Measurements from ENCODE around the gene SUGCT. TPM values are rescaled to one million over a fixed set of nuclear protein-coding genes. Genes with fewer than 3 reads are reported as not detected.

SUGCT gene
- polyA plus RNA-seq, 3 donors = 12.9 to 16.3 (median 13.0) TPM

DNA sequence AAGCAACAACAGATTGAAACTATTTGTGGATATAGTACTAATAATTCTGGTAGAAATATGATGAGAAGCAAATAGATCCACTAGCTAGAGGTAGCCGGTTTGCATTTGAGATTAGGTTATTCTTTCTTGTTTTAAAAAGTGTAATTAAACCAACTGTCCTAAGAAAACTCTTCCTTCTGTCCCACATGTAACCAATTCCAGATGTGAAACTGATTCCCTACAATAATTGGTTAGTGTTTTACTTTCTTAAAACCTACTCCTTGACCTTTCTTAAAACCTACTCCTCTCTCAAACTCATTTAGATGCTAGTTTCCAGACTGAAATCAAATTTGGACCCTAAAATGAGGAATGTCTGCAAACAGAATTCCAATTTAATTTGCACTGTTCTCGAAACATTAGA lies 521.5 kb downstream of the SUGCT start:
- no peak for DNase-seq (ENCODE audit: extremely low read depth in 1 of 11, low read depth in 9 of 11, low spot score in 4 of 11)

DNA sequence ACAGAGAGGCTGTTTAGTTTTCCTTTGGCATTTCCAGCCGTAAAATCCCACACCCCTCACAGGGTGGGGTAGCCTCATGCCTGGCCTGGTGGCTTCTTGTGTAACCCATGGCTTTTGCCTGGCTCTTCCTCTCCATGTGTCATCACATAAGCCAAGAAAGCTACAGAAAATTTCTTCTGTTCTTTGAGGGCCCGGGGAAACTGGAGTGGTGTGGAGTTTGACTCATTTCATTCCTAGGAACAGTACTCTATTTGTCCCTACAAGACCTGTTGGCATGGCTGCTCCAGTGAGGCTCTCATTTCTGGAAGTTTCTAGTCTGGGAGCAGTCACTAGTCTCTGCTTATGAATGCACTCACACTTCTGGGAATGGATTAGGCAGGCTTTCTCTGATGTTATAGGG lies 523.9 kb downstream of the SUGCT start:
- DNase-seq (ENCODE audit: extremely low read depth in 1 of 11, low read depth in 9 of 11, low spot score in 4 of 11) = no peak

GRCh38 chr7:40659231-40659630 lies 524.4 kb downstream of the SUGCT start:
- no peak for DNase-seq (ENCODE audit: extremely low read depth in 1 of 11, low read depth in 9 of 11, low spot score in 4 of 11)

- no peak for DNase-seq (ENCODE audit: extremely low read depth in 1 of 11, low read depth in 9 of 11, low spot score in 4 of 11)
Measured at GRCh38 chr7:40673285-40673684, 538.5 kb downstream of the SUGCT start.

- no peak for DNase-seq (ENCODE audit: extremely low read depth in 1 of 11, low read depth in 9 of 11, low spot score in 4 of 11)
Measured at GRCh38 chr7:40674316-40674715, 539.5 kb downstream of the SUGCT start.

DNA sequence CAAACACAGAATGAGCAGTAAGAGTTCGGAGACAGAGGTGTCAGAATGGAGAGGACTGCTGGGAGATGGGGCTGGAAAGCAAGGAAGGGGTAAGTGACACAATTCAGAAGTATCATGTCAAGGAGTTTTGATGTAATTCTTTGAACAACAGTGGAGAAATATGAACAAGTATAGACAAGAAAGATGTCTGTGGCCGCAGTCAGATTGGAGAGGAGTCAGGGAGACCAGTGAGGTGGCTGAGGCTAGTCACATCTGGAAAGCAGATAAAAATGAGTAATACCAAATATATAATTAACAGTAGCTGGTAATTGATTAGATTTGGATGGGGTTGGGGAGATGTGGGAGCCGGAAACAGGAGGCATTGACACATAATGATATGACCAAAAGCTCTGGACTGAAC lies 540.9 kb downstream of the SUGCT start:
- DNase-seq (ENCODE audit: extremely low read depth in 1 of 11, low read depth in 9 of 11, low spot score in 4 of 11) = no peak

DNA sequence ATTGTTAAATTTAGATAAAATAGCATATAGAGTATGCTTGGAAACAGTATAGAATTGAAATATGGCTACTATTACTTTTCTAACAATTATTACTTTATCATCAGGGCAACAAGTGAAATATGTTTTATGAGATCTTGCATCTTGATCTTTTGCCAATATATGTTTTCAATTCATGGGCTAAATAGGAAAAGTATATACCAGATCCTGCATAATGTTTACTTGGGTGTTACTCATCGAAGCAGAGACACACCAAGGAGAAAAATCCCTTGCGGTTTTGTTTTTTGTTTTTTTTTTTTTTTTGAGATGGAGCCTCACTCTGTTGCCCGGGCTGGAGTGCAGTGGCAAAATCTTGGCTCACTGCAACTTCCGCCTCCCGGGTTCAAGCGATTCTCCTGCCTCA lies 541.4 kb downstream of the SUGCT start:
- DNase-seq (ENCODE audit: extremely low read depth in 1 of 11, low read depth in 9 of 11, low spot score in 4 of 11) = no peak

GRCh38 chr7:40680657-40681056 lies 545.9 kb downstream of the SUGCT start:
- DNase-seq (ENCODE audit: extremely low read depth in 1 of 11, low read depth in 9 of 11, low spot score in 4 of 11) = no peak

DNA sequence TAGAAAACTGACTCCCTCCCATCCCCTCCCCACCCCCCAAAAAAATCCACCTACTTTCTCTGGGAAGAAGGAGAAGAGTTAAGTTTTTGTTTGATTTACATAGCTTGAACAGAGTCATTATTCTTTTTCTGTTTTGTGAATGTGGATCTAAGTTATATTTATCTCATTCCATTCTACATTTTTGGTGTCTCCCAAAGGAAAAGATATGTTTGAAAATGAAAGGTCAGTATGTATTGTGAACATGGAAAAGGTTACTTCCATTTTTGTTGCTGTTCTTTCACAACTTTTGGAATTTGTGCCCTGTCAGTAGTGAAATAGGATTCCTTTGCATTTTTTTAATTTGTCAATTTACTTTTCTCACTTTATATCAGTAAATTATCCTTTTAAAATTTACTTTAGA lies 547.9 kb downstream of the SUGCT start:
- no peak for DNase-seq (ENCODE audit: extremely low read depth in 1 of 11, low read depth in 9 of 11, low spot score in 4 of 11)

DNA sequence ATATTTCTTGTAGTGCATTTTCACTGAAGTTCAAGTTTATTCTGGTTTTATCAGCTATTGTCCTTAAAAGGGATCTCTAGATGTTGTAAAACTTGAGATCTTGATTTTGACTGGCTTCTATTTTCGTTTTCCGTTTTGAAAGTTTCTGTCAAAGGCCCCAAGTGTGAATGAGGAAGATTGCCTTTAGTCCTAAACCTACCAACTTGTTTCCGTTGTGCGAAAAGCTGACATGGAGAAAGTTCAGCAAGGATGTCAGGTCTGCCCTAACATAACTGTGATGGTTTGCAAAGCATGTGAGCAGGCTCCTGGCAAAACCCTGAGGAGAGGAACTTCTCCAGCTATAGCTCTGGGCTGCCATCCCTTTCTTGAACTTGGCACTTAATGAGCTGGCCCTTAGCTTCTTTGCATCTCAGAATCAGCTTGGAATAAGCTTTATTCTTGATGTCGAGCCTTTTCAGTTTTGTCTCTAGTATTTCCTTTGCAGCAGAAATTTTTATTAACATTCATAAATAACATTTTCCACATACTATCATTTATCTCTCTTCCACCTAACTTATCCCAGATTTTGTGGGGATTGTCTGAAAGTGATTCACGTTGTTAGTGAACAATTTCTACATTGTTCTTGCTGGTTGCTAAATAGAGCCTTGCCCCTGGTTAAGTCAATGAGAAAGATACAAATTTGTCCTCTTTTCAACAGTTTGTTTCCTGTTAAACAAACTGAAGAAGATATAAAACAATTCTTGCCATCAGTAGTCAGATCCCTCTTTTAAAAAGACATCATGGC lies 559.4 kb downstream of the SUGCT start:
- DNase-seq (ENCODE audit: extremely low read depth in 1 of 11, low read depth in 9 of 11, low spot score in 4 of 11) = no peak

GRCh38 chr7:40694991-40695390 lies 560.2 kb downstream of the SUGCT start:
- DNase-seq (ENCODE audit: extremely low read depth in 1 of 11, low read depth in 9 of 11, low spot score in 4 of 11) = no peak

GRCh38 chr7:40697653-40698052 lies 562.8 kb downstream of the SUGCT start:
- no peak for DNase-seq (ENCODE audit: extremely low read depth in 1 of 11, low read depth in 9 of 11, low spot score in 4 of 11)

GRCh38 chr7:40698214-40698920 lies 563.6 kb downstream of the SUGCT start:
- no peak for DNase-seq (ENCODE audit: extremely low read depth in 1 of 11, low read depth in 9 of 11, low spot score in 4 of 11)

- no peak for DNase-seq (ENCODE audit: extremely low read depth in 1 of 11, low read depth in 9 of 11, low spot score in 4 of 11)
Measured at GRCh38 chr7:40698921-40699260, 564.1 kb downstream of the SUGCT start.

DNA sequence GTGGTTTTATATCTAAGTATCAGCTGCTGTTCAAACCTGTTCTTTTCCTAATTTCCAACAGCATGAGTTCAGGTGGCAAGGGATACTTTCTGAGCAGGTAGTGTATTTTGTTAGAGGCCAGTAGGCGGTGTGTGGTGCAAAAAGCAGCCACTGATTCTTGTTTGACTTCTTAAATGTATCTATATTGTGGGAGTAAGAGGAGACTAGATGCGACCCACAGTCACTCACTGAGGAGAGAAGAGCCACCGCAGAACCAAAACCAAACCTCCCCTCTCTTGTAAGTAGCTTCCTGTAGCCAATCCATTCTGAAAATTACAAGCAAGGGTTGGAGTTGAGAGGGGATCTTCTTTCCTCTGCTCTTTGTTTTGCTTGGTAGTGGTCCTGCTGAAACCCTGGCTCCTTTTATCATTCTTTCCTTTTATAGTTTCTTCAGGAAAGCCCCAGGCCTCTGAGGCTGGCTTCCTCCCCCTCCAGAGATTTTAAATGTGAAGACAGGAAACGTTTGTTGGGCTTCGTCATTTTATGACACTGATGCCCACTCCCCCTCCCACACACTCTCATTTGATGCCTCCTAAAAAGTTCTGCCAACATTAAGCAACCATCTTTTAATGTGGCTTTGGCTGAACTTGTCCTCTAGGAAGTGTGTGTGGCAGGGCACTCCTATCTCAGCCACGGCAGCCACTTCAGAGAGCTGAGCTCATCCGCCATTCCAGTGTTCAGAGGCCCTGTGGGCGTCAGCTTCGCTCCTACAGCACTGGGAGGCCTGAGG lies 566.0 kb downstream of the SUGCT start:
- DNase-seq (ENCODE audit: extremely low read depth in 1 of 11, low read depth in 9 of 11, low spot score in 4 of 11) = no peak

DNA sequence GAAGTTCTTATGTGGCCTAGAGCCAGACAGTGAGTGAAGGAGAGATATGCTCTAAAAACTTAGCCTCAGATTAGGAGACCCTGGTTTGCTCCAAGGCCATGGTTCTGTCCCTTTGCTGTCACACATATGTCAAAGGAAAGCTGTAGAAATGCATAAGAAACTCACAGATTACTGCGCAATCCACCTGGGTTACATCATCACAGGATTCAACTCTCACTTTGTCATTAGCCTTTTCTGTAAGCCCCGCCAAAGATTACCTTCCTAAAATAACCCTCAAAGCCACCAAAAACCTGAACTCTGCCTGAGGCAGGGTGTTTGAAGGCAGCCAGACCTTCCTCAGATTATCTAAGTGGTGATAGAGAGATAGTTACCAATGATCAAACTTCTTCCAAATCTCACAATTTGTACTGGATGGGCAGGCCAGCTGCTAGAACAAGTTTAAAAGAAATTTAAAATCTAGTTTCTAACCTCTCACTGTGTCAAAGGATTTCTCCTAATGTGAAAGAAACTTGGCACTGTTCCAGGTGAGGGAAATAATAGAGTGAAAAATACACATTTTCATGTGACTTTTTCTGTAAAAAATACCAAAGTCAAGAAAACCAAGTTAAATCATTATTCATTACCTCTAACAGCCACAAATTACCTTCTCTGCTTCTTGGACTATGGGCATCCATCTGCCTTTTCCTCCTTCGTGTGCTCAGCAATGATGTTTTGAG lies 567.2 kb downstream of the SUGCT start:
- DNase-seq (ENCODE audit: extremely low read depth in 1 of 11, low read depth in 9 of 11, low spot score in 4 of 11) = no peak

DNA sequence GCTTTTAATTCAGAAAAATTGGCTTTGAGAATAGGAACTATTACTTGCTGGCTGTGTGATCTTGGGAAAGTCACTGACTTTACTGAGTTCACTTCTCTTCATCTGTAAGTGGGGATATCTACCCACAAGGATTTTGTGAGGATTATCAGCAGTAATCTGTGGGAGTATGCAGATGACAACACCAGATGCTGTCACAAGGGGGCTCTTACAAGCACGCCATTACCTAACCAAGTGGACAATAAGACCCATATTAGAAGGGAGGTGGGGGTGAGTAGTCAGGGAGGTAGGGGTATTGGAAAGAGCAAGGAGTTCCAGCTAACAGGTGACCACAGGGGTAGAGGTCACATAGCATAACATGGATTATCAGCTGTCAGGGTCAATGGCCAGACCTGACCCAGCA lies 569.4 kb downstream of the SUGCT start:
- no peak for DNase-seq (ENCODE audit: extremely low read depth in 1 of 11, low read depth in 9 of 11, low spot score in 4 of 11)

DNA sequence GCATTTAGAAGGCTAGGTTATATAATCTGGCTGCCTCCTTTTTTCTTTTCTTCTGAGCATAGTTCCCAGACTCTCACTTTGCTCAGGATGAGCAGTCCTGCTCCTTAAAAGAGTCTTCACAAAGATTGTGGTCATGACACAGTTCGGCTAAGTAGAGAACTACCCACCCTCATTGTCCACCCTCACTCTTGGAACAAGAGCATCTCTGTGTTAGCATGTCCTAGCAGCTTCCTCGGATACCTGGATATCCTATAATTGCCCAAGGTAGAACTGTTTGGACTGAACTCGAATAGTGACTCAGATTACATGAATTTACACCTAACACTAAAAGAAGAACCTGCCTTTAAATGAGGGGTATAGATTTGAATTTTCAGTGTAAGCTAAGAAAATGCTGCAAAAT lies 572.0 kb downstream of the SUGCT start:
- no peak for DNase-seq (ENCODE audit: extremely low read depth in 1 of 11, low read depth in 9 of 11, low spot score in 4 of 11)

Measured in renal cortex interstitium (tissue), 11 donors.